OCI-LY1 (cell line): Measurements from ENCODE around the gene KIR2DL3.

Experiments
- H2AFZ ChIP-seq: fragments of 200-600 bp; sonication (generic), shearing (Covaris generic); 2 replicates; pipeline ENCODE4 v1.6.0; 2014; ENCODE audit warnings: antibody characterized with exemption, mild to moderate bottlenecking, low read length
- H3F3A ChIP-seq: fragments of 200-600 bp; sonication (generic), shearing (Covaris generic); 2 replicates; pipeline ENCODE4 v1.6.0; 2014; ENCODE audit warnings: mild to moderate bottlenecking, antibody characterized with exemption, low read length, moderate library complexity; ENCODE audit not compliant: insufficient read depth
- H3K27ac ChIP-seq: fragments of 200-600 bp; sonication (generic); 2 replicates; pipeline ENCODE4 v1.5.1; 2014; ENCODE audit warnings: low read length, mixed run types, mild to moderate bottlenecking, low read depth; ENCODE audit not compliant: poor library complexity, severe bottlenecking
- H3K27me3 ChIP-seq: fragments of 200-600 bp; sonication (generic); 2 replicates; pipeline ENCODE4 v1.6.0; 2014; ENCODE audit warnings: antibody characterized with exemption, mild to moderate bottlenecking, low read length, moderate library complexity; ENCODE audit not compliant: insufficient read depth
- H3K36me3 ChIP-seq: fragments of 200-600 bp; sonication (generic); 2 replicates; pipeline ENCODE4 v1.6.1; 2014; ENCODE audit warnings: mild to moderate bottlenecking, antibody characterized with exemption, low read length, moderate library complexity, mixed read lengths; ENCODE audit not compliant: insufficient read depth
- H3K4me1 ChIP-seq: fragments of 200-600 bp; sonication (generic); 2 replicates; pipeline ENCODE4 v1.5.1; 2014; ENCODE audit warnings: mild to moderate bottlenecking, low read length, moderate library complexity; ENCODE audit not compliant: insufficient read depth, severe bottlenecking
- H3K4me2 ChIP-seq: fragments of 200-600 bp; sonication (generic), shearing (Covaris generic); 2 replicates; pipeline ENCODE4 v1.6.1; 2014; ENCODE audit warnings: low read length
- H3K4me3 ChIP-seq: fragments of 200-600 bp; sonication (generic); 2 replicates; pipeline ENCODE4 v1.5.1; 2014; ENCODE audit warnings: low read length, low read depth, mild to moderate bottlenecking, mixed read lengths; ENCODE audit not compliant: poor library complexity, severe bottlenecking
- H3K79me2 ChIP-seq: fragments of 200-600 bp; shearing (Covaris generic); 2 replicates; pipeline ENCODE4 v1.6.1; 2016; ENCODE audit warnings: mixed run types, low read length, mixed read lengths; ENCODE audit not compliant: insufficient read depth
- H3K9ac ChIP-seq: fragments of 200-600 bp; sonication (generic), shearing (Covaris generic); 2 replicates; pipeline ENCODE4 v1.6.1; 2014; ENCODE audit warnings: mild to moderate bottlenecking, low read length, mixed read lengths
- H3K9me2 ChIP-seq: fragments of 200-600 bp; sonication (generic), shearing (Covaris generic); 2 replicates; pipeline ENCODE4 v1.6.1; 2014; ENCODE audit warnings: low read depth, mild to moderate bottlenecking, low read length, mixed read lengths
- H3K9me3 ChIP-seq: fragments of 200-600 bp; shearing (Covaris generic); 2 replicates; pipeline ENCODE4 v1.6.1; 2014; ENCODE audit warnings: low read length, mixed read lengths
- H4K20me1 ChIP-seq: fragments of 200-600 bp; sonication (generic), shearing (Covaris generic); 2 replicates; pipeline ENCODE4 v1.6.0; 2016; ENCODE audit warnings: mild to moderate bottlenecking, low read length; ENCODE audit not compliant: insufficient read depth
- EZH2 ChIP-seq: fragments of 200-600 bp; sonication (generic), shearing (Covaris generic); IDR thresholded peaks from 2 replicates; pipeline ENCODE4 v1.8.0; 2017; ENCODE audit warnings: borderline replicate concordance, mixed run types, mild to moderate bottlenecking, antibody characterized with exemption, low read length, moderate library complexity, mixed read lengths
- TF ChIP-seq, protein P1 (sequence below): fragments of 200-600 bp; sonication (generic), shearing (Covaris generic); IDR thresholded peaks from 2 replicates; pipeline ENCODE4 v1.5.1; 2017; ENCODE audit warnings: mild to moderate bottlenecking, antibody characterized with exemption, low read length, moderate library complexity, mixed read lengths

The KIR2DL3 gene

GRCh38 chr19:54724142-54724541 is 14.2 kb upstream of the KIR2DL3 start, which contains the start of gene KIR3DL3:
Gene KIR3DL3 (plus strand): TSS chr19:54724442. CDS start chr19:54724497, 55 bp downstream.
- no peaks in the 10 kb centered on the region for H3K27me3 ChIP-seq
- no peak for TF ChIP-seq EZH2
- TF ChIP-seq, protein P1, sequence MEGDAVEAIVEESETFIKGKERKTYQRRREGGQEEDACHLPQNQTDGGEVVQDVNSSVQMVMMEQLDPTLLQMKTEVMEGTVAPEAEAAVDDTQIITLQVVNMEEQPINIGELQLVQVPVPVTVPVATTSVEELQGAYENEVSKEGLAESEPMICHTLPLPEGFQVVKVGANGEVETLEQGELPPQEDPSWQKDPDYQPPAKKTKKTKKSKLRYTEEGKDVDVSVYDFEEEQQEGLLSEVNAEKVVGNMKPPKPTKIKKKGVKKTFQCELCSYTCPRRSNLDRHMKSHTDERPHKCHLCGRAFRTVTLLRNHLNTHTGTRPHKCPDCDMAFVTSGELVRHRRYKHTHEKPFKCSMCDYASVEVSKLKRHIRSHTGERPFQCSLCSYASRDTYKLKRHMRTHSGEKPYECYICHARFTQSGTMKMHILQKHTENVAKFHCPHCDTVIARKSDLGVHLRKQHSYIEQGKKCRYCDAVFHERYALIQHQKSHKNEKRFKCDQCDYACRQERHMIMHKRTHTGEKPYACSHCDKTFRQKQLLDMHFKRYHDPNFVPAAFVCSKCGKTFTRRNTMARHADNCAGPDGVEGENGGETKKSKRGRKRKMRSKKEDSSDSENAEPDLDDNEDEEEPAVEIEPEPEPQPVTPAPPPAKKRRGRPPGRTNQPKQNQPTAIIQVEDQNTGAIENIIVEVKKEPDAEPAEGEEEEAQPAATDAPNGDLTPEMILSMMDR, result no peak
- H3K79me2 ChIP-seq, result no peaks in the 10 kb centered on the region
- no peak within 1 kb of the TSS for H3K4me2 ChIP-seq
- H3F3A ChIP-seq, result no peaks in the 10 kb centered on the region
- no peak within 1 kb of the TSS for H3K9ac ChIP-seq
- H3K27ac ChIP-seq, result no peak within 1 kb of the TSS
- H3K9me3 ChIP-seq, result peaks cover 13% of the 10 kb centered on the region; the same call in 1 of the 2 replicates
- H3K9me2 ChIP-seq, result no peaks in the 10 kb centered on the region
- H3K4me1 ChIP-seq, result no peaks in the 10 kb centered on the region
- no peak within 1 kb of the TSS for H2AFZ ChIP-seq
- H3K36me3 ChIP-seq, result no peaks in the 10 kb centered on the region
- H4K20me1 ChIP-seq, result no peaks in the 10 kb centered on the region
- no peak within 1 kb of the TSS for H3K4me3 ChIP-seq

GRCh38 chr19:54724644-54725043 is 13.7 kb upstream of the KIR2DL3 start:
- no peaks in the 10 kb centered on the region for H3K27me3 ChIP-seq
- H3K36me3 ChIP-seq, result no peaks in the 10 kb centered on the region
- no peaks in the 10 kb centered on the region for H3K79me2 ChIP-seq
- H2AFZ ChIP-seq, result no peak overlapping the region
- H3K4me1 ChIP-seq, result no peaks in the 10 kb centered on the region
- no peak for TF ChIP-seq EZH2
- TF ChIP-seq, protein P1, result no peak
- H4K20me1 ChIP-seq, result no peaks in the 10 kb centered on the region
- H3K27ac ChIP-seq, result no peak overlapping the region
- no peaks in the 10 kb centered on the region for H3F3A ChIP-seq
- H3K4me2 ChIP-seq, result no peak overlapping the region
- H3K4me3 ChIP-seq, result no peak overlapping the region
- H3K9me3 ChIP-seq, result peaks cover 10% of the 10 kb centered on the region; the same call in 1 of the 2 replicates
- no peaks in the 10 kb centered on the region for H3K9me2 ChIP-seq
- no peak overlapping the region for H3K9ac ChIP-seq

DNA sequence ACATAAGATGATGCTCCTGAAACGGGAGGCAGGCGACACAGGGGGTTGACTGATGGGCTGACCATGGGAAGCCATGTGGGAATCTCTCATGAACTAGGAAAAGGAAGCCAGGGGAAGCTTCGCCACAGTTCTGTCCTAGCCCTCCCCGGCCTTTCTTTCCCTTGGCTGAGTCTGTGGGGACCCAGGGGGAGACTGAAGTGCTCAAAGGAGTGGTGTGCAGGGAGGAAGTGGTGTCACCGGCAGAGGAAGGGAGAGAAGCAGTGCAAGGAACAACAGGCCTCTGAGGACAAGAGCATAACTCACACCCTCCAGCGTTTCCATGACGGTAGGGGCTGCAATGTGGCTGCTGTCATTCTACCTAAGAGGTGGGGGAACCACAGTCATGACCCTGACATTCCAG is 13.0 kb upstream of the KIR2DL3 start:
- Histone ChIP-seq H3K9me2 (no peaks in the 10 kb centered on the region), H3K4me2 (no peak overlapping the region), H3K9me3 (peaks cover 10% of the 10 kb centered on the region; the same call in 1 of the 2 replicates), H3K27me3 (no peaks in the 10 kb centered on the region), H3F3A (no peaks in the 10 kb centered on the region), H2AFZ (no peak overlapping the region), H3K27ac (no peak overlapping the region), H3K4me3 (no peak overlapping the region), H3K9ac (no peak overlapping the region), H3K36me3 (no peaks in the 10 kb centered on the region), H3K79me2 (no peaks in the 10 kb centered on the region), H3K4me1 (no peaks in the 10 kb centered on the region), H4K20me1 (no peaks in the 10 kb centered on the region)
- TF ChIP-seq EZH2, result no peak
- TF ChIP-seq, protein P1, result no peak
